ENCODE measurements around the gene DAGLA. TPM values are rescaled to one million over a fixed set of nuclear protein-coding genes. Genes with fewer than 3 reads are reported as not detected.

The DAGLA gene
- total RNA-seq, 1 donor from 2014 or later: 1.1 TPM

- no peak overlapping the region for H2AFZ ChIP-seq (replicated peaks)
- Mint-ChIP-seq H3K27me3 (ENCODE audit: insufficient read depth, low read depth) (peaks cover 7% of the 10 kb centered on the region), H3K4me3 (no peak overlapping the region), H3K36me3 (peaks cover 20% of the 10 kb centered on the region), H3K9me3 (no peaks in the 10 kb centered on the region), H3K4me1 (peaks cover 7% of the 10 kb centered on the region), H3K27ac (no peak overlapping the region)
- no peak for DNase-seq (ENCODE audit: low spot score)
- H3F3A ChIP-seq (ENCODE audit: low read depth): peaks cover 9% of the 10 kb centered on the region
- H4K20me1 ChIP-seq (ENCODE audit: low read depth): peaks cover 16% of the 10 kb centered on the region
- H3K9me3 ChIP-seq (ENCODE audit: low read depth): no peaks in the 10 kb centered on the region
- H3K9ac ChIP-seq: no peak overlapping the region
- TF ChIP-seq EZH2 (IDR thresholded peaks at IDR 0.05): no peak
- TF ChIP-seq, protein P1, sequence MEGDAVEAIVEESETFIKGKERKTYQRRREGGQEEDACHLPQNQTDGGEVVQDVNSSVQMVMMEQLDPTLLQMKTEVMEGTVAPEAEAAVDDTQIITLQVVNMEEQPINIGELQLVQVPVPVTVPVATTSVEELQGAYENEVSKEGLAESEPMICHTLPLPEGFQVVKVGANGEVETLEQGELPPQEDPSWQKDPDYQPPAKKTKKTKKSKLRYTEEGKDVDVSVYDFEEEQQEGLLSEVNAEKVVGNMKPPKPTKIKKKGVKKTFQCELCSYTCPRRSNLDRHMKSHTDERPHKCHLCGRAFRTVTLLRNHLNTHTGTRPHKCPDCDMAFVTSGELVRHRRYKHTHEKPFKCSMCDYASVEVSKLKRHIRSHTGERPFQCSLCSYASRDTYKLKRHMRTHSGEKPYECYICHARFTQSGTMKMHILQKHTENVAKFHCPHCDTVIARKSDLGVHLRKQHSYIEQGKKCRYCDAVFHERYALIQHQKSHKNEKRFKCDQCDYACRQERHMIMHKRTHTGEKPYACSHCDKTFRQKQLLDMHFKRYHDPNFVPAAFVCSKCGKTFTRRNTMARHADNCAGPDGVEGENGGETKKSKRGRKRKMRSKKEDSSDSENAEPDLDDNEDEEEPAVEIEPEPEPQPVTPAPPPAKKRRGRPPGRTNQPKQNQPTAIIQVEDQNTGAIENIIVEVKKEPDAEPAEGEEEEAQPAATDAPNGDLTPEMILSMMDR (IDR thresholded peaks at IDR 0.05): no peak
- TF ChIP-seq EZH2phosphoT487 (IDR thresholded peaks at IDR 0.05): no peak
- H3K27me3 ChIP-seq: no peaks in the 10 kb centered on the region
- H3K36me3 ChIP-seq: no peaks in the 10 kb centered on the region
- no peak overlapping the region for H3K27ac ChIP-seq
- no peak overlapping the region for H3K4me2 ChIP-seq
- H3K79me2 ChIP-seq (ENCODE audit: low read depth): peaks cover 6% of the 10 kb centered on the region
- no peaks in the 10 kb centered on the region for H3K4me1 ChIP-seq
- H3K4me3 ChIP-seq: no peak overlapping the region
Measured at GRCh38 chr11:61785837-61786402, 105.7 kb downstream of the DAGLA start.

- Histone ChIP-seq H3K36me3 (no peaks in the 10 kb centered on the region), H3K4me3 (no peak overlapping the region), H4K20me1 (ENCODE audit: low read depth) (peaks cover 16% of the 10 kb centered on the region), H3K79me2 (ENCODE audit: low read depth) (peaks cover 23% of the 10 kb centered on the region), H3K27me3 (no peaks in the 10 kb centered on the region), H2AFZ (replicated peaks) (no peak overlapping the region), H3K9ac (no peak overlapping the region), H3K27ac (no peak overlapping the region), H3K4me2 (no peak overlapping the region), H3K4me1 (peaks cover 6% of the 10 kb centered on the region), H3K9me3 (ENCODE audit: low read depth) (no peaks in the 10 kb centered on the region), H3F3A (ENCODE audit: low read depth) (peaks cover 11% of the 10 kb centered on the region)
- peak; percentile 79 for DNase-seq (ENCODE audit: low spot score)
- H3K36me3 Mint-ChIP-seq: peaks cover 20% of the 10 kb centered on the region
- H3K9me3 Mint-ChIP-seq: no peaks in the 10 kb centered on the region
- no peak overlapping the region for H3K4me3 Mint-ChIP-seq
- TF ChIP-seq, protein P1 (IDR thresholded peaks at IDR 0.05): peak; percentile 70
- no peak for TF ChIP-seq EZH2 (IDR thresholded peaks at IDR 0.05)
- peaks cover 6% of the 10 kb centered on the region for H3K27me3 Mint-ChIP-seq (ENCODE audit: insufficient read depth, low read depth)
- H3K4me1 Mint-ChIP-seq: peaks cover 13% of the 10 kb centered on the region
- no peak overlapping the region for H3K27ac Mint-ChIP-seq
Measured at GRCh38 chr11:61787928-61788491, 107.8 kb downstream of the DAGLA start.

GRCh38 chr11:61791737-61792309, 111.6 kb downstream of the DAGLA start:
- peaks cover 2% of the 10 kb centered on the region for H3K27me3 Mint-ChIP-seq (ENCODE audit: insufficient read depth, low read depth)
- Histone ChIP-seq H3K27me3 (no peaks in the 10 kb centered on the region), H3K27ac (peak overlapping the region; percentile 98), H3F3A (ENCODE audit: low read depth) (peaks cover 39% of the 10 kb centered on the region), H2AFZ (replicated peaks) (peak overlapping the region; percentile 95), H3K4me1 (peaks cover 19% of the 10 kb centered on the region), H3K9me3 (ENCODE audit: low read depth) (no peaks in the 10 kb centered on the region), H3K4me2 (peak overlapping the region; percentile 87), H3K4me3 (peak overlapping the region; percentile 82), H3K9ac (peak overlapping the region; percentile 96), H3K79me2 (ENCODE audit: low read depth) (peaks cover 60% of the 10 kb centered on the region), H3K36me3 (no peaks in the 10 kb centered on the region), H4K20me1 (ENCODE audit: low read depth) (peaks cover 30% of the 10 kb centered on the region)
- H3K27ac Mint-ChIP-seq: peak overlapping the region; percentile 100
- no peaks in the 10 kb centered on the region for H3K9me3 Mint-ChIP-seq
- peak overlapping the region; percentile 94 for H3K4me3 Mint-ChIP-seq
- no peak for TF ChIP-seq EZH2 (IDR thresholded peaks at IDR 0.05)
- TF ChIP-seq, protein P1 (IDR thresholded peaks at IDR 0.05): peak; percentile 16
- no peak for TF ChIP-seq EZH2phosphoT487 (IDR thresholded peaks at IDR 0.05)
- peaks cover 24% of the 10 kb centered on the region for H3K36me3 Mint-ChIP-seq
- peaks cover 20% of the 10 kb centered on the region for H3K4me1 Mint-ChIP-seq
- peak; percentile 86 for DNase-seq (ENCODE audit: low spot score)

Measured in neural progenitor cell (in vitro differentiated cells).